Measurements from ENCODE around the gene DOCK9.

The DOCK9 gene

GRCh38 chr13:99008577-99008976, 30.7 kb upstream of the DOCK9 start:
- H3K27me3 ChIP-seq (ENCODE audit: insufficient read depth, low read length): no peaks in the 10 kb centered on the region
- H3F3A ChIP-seq (ENCODE audit: insufficient read depth, low read length): no peaks in the 10 kb centered on the region
- no peaks in the 10 kb centered on the region for H3K4me1 ChIP-seq (ENCODE audit: insufficient read depth, low read length, severe bottlenecking)
- H3K79me2 ChIP-seq (ENCODE audit: insufficient read depth, low read length): no peaks in the 10 kb centered on the region
- TF ChIP-seq, protein P1, sequence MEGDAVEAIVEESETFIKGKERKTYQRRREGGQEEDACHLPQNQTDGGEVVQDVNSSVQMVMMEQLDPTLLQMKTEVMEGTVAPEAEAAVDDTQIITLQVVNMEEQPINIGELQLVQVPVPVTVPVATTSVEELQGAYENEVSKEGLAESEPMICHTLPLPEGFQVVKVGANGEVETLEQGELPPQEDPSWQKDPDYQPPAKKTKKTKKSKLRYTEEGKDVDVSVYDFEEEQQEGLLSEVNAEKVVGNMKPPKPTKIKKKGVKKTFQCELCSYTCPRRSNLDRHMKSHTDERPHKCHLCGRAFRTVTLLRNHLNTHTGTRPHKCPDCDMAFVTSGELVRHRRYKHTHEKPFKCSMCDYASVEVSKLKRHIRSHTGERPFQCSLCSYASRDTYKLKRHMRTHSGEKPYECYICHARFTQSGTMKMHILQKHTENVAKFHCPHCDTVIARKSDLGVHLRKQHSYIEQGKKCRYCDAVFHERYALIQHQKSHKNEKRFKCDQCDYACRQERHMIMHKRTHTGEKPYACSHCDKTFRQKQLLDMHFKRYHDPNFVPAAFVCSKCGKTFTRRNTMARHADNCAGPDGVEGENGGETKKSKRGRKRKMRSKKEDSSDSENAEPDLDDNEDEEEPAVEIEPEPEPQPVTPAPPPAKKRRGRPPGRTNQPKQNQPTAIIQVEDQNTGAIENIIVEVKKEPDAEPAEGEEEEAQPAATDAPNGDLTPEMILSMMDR (IDR thresholded peaks at IDR 0.05; ENCODE audit: low read length): no peak
- TF ChIP-seq EZH2 (IDR thresholded peaks at IDR 0.05; ENCODE audit: borderline replicate concordance, low read length): no peak
- no peaks in the 10 kb centered on the region for H3K9me2 ChIP-seq (ENCODE audit: low read depth, low read length)
- H3K4me3 ChIP-seq (ENCODE audit: low read depth, low read length, poor library complexity, severe bottlenecking): no peak overlapping the region
- no peaks in the 10 kb centered on the region for H3K9me3 ChIP-seq (ENCODE audit: low read length)
- no peaks in the 10 kb centered on the region for H4K20me1 ChIP-seq (ENCODE audit: insufficient read depth, low read length)
- no peak overlapping the region for H3K9ac ChIP-seq (ENCODE audit: low read length)
- H3K36me3 ChIP-seq (ENCODE audit: insufficient read depth, low read length): no peaks in the 10 kb centered on the region
- H3K27ac ChIP-seq (ENCODE audit: low read depth, low read length, poor library complexity, severe bottlenecking): no peak overlapping the region
- H2AFZ ChIP-seq (ENCODE audit: low read length): no peak overlapping the region
- H3K4me2 ChIP-seq (ENCODE audit: low read length): no peak overlapping the region

GRCh38 chr13:99007414-99007986, 29.6 kb upstream of the DOCK9 start:
- Histone ChIP-seq H2AFZ (ENCODE audit: low read length) (no peak overlapping the region), H3K27ac (ENCODE audit: low read depth, low read length, poor library complexity, severe bottlenecking) (no peak overlapping the region), H3K4me1 (ENCODE audit: insufficient read depth, low read length, severe bottlenecking) (no peaks in the 10 kb centered on the region), H3K27me3 (ENCODE audit: insufficient read depth, low read length) (no peaks in the 10 kb centered on the region), H3K9ac (ENCODE audit: low read length) (no peak overlapping the region), H4K20me1 (ENCODE audit: insufficient read depth, low read length) (no peaks in the 10 kb centered on the region), H3K36me3 (ENCODE audit: insufficient read depth, low read length) (no peaks in the 10 kb centered on the region), H3K4me3 (ENCODE audit: low read depth, low read length, poor library complexity, severe bottlenecking) (no peak overlapping the region), H3K79me2 (ENCODE audit: insufficient read depth, low read length) (no peaks in the 10 kb centered on the region), H3K9me3 (ENCODE audit: low read length) (no peaks in the 10 kb centered on the region), H3F3A (ENCODE audit: insufficient read depth, low read length) (no peaks in the 10 kb centered on the region), H3K9me2 (ENCODE audit: low read depth, low read length) (no peaks in the 10 kb centered on the region), H3K4me2 (ENCODE audit: low read length) (no peak overlapping the region)
- TF ChIP-seq, protein P1 (IDR thresholded peaks at IDR 0.05; ENCODE audit: low read length): no peak
- TF ChIP-seq EZH2 (IDR thresholded peaks at IDR 0.05; ENCODE audit: borderline replicate concordance, low read length): no peak

DNA sequence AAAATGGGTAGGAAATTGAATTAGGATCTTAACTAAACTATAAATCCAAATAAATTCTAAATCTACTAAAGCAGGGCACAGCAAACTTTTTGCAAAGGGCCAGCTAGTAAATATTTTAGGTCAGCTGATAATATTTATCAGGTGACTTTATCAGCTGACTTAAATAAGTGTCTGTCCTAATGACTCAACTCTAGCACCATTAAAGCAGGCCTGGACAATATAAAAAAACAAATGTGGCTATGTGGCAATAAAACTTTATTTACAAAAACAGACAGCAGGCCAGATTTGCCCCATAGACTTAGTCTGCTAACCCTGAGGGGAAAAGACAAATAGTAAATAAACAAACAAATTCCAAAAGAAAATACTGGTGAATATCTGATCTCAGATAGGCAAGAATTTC, 27.7 kb upstream of the DOCK9 start:
- no peaks in the 10 kb centered on the region for H3K9me2 ChIP-seq (ENCODE audit: low read depth, low read length)
- TF ChIP-seq, protein P1 (IDR thresholded peaks at IDR 0.05; ENCODE audit: low read length): no peak
- H3K9me3 ChIP-seq (ENCODE audit: low read length): no peaks in the 10 kb centered on the region

More for the DNA sequence above, 27.7 kb upstream of the DOCK9 start:
- H3K4me2 ChIP-seq (ENCODE audit: low read length): no peak overlapping the region
- H3K9ac ChIP-seq (ENCODE audit: low read length): no peak overlapping the region
- H4K20me1 ChIP-seq (ENCODE audit: insufficient read depth, low read length): no peaks in the 10 kb centered on the region
- no peaks in the 10 kb centered on the region for H3K36me3 ChIP-seq (ENCODE audit: insufficient read depth, low read length)
- no peaks in the 10 kb centered on the region for H3K79me2 ChIP-seq (ENCODE audit: insufficient read depth, low read length)
- H3K27me3 ChIP-seq (ENCODE audit: insufficient read depth, low read length): no peaks in the 10 kb centered on the region
- no peaks in the 10 kb centered on the region for H3F3A ChIP-seq (ENCODE audit: insufficient read depth, low read length)
- H3K27ac ChIP-seq (ENCODE audit: low read depth, low read length, poor library complexity, severe bottlenecking): no peak overlapping the region
- H3K4me1 ChIP-seq (ENCODE audit: insufficient read depth, low read length, severe bottlenecking): no peaks in the 10 kb centered on the region
- H3K4me3 ChIP-seq (ENCODE audit: low read depth, low read length, poor library complexity, severe bottlenecking): no peak overlapping the region
- H2AFZ ChIP-seq (ENCODE audit: low read length): no peak overlapping the region
